ENCODE data around the gene ZCWPW1.

ZCWPW1 gene

DNA sequence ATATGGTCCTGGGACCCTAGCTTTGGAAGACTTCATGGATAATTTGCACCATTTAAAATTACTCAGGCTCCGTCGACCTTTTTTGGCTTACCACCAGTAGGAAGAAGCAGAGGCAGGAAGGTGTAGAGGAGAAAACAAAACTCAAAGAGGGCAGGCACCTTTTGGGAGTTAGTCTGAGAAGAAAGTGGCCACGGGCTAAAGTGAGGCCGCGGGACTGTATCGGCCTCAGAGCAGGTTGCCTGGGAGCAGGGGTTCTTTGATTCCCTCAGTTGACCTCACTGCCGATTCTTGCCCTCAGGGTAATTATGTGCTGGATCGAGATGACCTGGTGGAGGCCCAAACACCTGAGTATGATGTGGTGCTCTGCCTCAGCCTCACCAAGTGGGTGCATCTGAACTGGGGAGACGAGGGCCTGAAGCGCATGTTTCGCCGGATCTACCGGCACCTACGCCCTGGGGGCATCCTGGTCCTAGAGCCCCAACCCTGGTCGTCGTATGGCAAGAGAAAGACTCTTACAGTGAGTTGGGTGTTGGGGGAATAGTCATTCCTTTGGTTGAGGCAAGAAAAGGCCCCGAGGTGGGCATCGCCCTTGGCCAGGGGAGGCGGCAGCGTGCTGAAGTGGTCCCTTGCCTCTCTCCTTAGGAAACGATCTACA, 4.2 kb upstream of the ZCWPW1 start:
- no peak for TF ChIP-seq CTCF (IDR thresholded peaks at IDR 0.05; ENCODE audit: extremely low read depth, missing control alignments)
- no peak for DNase-seq (ENCODE audit: low spot score)

DNA sequence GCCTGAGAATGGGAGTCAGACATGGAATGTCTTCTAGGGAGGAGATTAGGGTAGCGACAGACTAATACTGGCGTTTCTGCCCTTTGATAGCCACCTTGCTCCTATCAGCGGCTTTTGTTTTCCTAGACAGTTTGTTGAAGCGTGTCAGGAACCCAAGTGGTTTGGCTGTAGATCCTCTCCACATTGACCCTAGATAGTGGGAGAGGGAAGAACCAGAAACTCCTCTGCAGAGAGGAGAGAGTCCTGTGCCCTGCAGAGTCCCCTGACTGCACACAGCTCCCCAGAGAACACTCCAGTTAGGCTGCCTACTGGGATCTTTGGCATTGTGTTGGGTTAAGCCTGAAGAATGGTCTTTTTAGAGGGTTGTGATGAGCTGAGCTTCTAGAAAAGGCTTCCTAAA, 3.5 kb upstream of the ZCWPW1 start:
- DNase-seq (ENCODE audit: low spot score) = no peak
- TF ChIP-seq CTCF (IDR thresholded peaks at IDR 0.05; ENCODE audit: extremely low read depth, missing control alignments) = no peak

DNA sequence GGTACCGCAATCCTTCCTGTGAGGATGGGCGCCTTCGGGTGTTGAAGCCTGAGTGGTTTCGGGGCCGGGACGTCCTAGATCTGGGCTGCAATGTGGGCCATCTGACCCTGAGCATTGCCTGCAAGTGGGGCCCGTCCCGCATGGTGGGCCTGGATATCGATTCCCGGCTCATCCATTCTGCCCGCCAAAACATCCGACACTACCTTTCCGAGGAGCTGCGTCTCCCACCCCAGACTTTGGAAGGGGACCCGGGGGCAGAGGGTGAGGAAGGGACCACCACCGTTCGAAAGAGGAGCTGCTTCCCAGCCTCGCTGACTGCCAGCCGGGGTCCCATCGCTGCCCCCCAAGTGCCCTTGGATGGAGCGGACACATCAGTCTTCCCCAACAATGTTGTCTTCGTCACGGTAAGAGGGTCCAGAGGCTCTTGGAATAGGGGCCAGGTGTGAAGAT, 2.8 kb upstream of the ZCWPW1 start:
- TF ChIP-seq CTCF (IDR thresholded peaks at IDR 0.05; ENCODE audit: extremely low read depth, missing control alignments) = no peak
- no peak for DNase-seq (ENCODE audit: low spot score)

- TF ChIP-seq CTCF (IDR thresholded peaks at IDR 0.05; ENCODE audit: extremely low read depth, missing control alignments) = no peak
- peak; percentile 40 for DNase-seq (ENCODE audit: low spot score)
Observed at GRCh38 chr7:100430493-100431285, 2.2 kb upstream of the ZCWPW1 start.

- no peak for TF ChIP-seq CTCF (IDR thresholded peaks at IDR 0.05; ENCODE audit: extremely low read depth, missing control alignments)
- peak; percentile 95 for DNase-seq (ENCODE audit: low spot score)
Observed at GRCh38 chr7:100429637-100430492, 1.4 kb upstream of the ZCWPW1 start, which contains the start of gene MEPCE. Gene MEPCE (plus strand): TSS chr7:100429831. CDS start chr7:100430019, 188 bp downstream.

DNA sequence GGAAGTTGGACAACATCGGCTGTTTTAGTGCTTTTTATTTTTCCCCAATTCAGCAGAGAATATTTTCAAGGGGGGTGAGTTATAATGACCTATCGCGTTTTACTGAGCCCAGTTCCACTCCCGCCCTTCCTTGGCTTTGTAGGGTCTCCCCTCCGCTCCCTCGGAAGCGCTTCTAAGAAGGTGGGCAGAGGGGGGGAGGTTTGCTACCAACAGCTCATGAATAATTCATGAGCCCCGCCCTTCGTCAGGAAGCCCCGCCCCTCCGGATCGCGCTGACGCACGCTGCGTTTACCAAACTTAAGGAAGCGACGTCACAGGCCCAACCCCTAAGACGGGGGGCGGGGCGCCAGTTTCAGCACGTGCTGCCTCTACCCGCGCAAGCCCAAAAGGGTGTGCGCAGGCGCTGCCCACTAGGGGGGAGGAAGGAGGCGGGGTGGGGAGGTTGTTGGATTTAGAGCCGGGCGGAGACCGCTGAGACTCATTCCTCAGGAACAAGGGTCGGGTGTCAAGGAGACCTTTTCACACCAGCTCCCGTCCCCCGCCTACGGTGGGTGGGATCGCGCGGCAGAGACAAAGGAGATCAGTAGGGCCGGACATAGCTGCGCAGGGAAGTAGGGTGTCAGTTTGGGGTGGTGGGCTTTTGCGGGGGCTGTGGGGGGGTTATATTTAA, 599 bp upstream of the ZCWPW1 start:
- peak; percentile 95 for DNase-seq (ENCODE audit: low spot score)
- TF ChIP-seq CTCF (IDR thresholded peaks at IDR 0.05; ENCODE audit: extremely low read depth, missing control alignments) = no peak

Measured in GM20000 (cell line).